ENCODE results near the gene PCDHA10. TPM values are rescaled to one million over a fixed set of nuclear protein-coding genes. Genes with fewer than 3 reads are reported as not detected.
A peak's percentile ranks its signal among the peaks of the same experiment; 100 is the strongest.
"Not testable (repeated sequence)": the region's sequence is repeated elsewhere in the genome, so short reads cannot be mapped to it uniquely, and the experiment has no call there.

PCDHA10 gene
- total and polyA plus RNA-seq, 2 experiments from 2014 or later = 10.2 to 14.4 TPM

GRCh38 chr5:140833993-140834392 lies 21.7 kb upstream of the PCDHA10 start, which contains the start of gene PCDHA7:
Gene PCDHA7, plus strand, starts transcription at chr5:140834269. Its CDS starts 115 bp downstream, at chr5:140834384.
- no peaks in the 10 kb centered on the region for H3K36me3 ChIP-seq
- TF ChIP-seq, protein P1, sequence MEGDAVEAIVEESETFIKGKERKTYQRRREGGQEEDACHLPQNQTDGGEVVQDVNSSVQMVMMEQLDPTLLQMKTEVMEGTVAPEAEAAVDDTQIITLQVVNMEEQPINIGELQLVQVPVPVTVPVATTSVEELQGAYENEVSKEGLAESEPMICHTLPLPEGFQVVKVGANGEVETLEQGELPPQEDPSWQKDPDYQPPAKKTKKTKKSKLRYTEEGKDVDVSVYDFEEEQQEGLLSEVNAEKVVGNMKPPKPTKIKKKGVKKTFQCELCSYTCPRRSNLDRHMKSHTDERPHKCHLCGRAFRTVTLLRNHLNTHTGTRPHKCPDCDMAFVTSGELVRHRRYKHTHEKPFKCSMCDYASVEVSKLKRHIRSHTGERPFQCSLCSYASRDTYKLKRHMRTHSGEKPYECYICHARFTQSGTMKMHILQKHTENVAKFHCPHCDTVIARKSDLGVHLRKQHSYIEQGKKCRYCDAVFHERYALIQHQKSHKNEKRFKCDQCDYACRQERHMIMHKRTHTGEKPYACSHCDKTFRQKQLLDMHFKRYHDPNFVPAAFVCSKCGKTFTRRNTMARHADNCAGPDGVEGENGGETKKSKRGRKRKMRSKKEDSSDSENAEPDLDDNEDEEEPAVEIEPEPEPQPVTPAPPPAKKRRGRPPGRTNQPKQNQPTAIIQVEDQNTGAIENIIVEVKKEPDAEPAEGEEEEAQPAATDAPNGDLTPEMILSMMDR (IDR thresholded peaks at IDR 0.05; ENCODE audit: low read depth, low read length) = no peak
- H3K27me3 ChIP-seq = no peaks in the 10 kb centered on the region
- H3K4me3 ChIP-seq = no peak within 1 kb of the TSS
- DNase-seq (ENCODE audit: low read depth in 1 of 2, low spot score in 1 of 2) = peak in 1 of 2 donors; percentile 34
- H3K4me1 ChIP-seq (ENCODE audit: low read depth) = no peaks in the 10 kb centered on the region
- no peaks in the 10 kb centered on the region for H3K9me3 ChIP-seq (ENCODE audit: low read depth)
- H3K27ac ChIP-seq = no peak within 1 kb of the TSS

- not testable (repeated sequence) for H3K27ac ChIP-seq; DNase-seq (ENCODE audit: low read depth in 1 of 2, low spot score in 1 of 2); H3K4me1 ChIP-seq (ENCODE audit: low read depth); H3K4me3 ChIP-seq; H3K36me3 ChIP-seq; H3K27me3 ChIP-seq; H3K9me3 ChIP-seq (ENCODE audit: low read depth)
Observed at GRCh38 chr5:140834439-140835008, 21.2 kb upstream of the PCDHA10 start.

DNA sequence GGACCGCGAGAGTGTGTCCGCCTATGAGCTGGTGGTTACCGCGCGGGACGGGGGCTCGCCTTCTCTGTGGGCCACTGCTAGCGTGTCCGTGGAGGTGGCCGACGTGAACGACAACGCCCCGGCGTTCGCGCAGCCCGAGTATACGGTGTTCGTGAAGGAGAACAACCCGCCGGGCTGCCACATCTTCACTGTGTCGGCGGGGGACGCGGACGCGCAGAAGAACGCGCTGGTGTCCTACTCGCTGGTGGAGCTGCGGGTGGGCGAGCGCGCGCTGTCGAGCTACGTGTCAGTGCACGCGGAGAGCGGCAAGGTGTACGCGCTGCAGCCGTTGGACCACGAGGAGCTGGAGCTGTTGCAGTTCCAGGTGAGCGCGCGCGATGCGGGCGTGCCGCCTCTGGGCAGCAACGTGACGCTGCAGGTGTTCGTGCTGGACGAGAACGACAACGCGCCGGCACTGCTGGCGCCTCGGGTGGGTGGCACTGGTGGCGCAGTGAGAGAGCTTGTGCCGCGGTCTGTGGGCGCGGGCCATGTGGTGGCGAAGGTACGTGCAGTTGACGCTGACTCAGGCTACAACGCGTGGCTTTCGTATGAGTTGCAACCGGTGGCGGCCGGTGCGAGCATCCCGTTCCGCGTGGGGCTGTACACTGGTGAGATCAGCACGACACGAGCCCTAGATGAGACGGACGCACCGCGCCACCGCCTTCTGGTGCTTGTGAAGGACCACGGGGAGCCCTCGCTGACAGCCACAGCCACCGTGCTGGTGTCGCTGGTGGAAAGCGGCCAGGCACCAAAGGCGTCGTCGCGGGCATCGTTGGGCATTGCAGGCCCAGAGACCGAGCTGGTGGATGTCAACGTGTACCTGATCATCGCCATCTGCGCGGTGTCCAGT lies 19.8 kb upstream of the PCDHA10 start:
- Histone ChIP-seq H3K4me1 (ENCODE audit: low read depth) (no peaks in the 10 kb centered on the region), H3K9me3 (ENCODE audit: low read depth) (no peaks in the 10 kb centered on the region), H3K27ac (no peak overlapping the region), H3K27me3 (no peaks in the 10 kb centered on the region), H3K36me3 (no peaks in the 10 kb centered on the region), H3K4me3 (no peak overlapping the region)
- no peak for DNase-seq (ENCODE audit: low read depth in 1 of 2, low spot score in 1 of 2)
- TF ChIP-seq, protein P1 (IDR thresholded peaks at IDR 0.05; ENCODE audit: low read depth, low read length) = no peak

- DNase-seq (ENCODE audit: low read depth in 1 of 2, low spot score in 1 of 2) = no peak
- no peak within 1 kb of the TSS for H3K4me3 ChIP-seq
- TF ChIP-seq, protein P1 (IDR thresholded peaks at IDR 0.05; ENCODE audit: low read depth, low read length) = no peak
Observed at GRCh38 chr5:140840978-140841962, 14.4 kb upstream of the PCDHA10 start, which contains the start of gene PCDHA8. Gene PCDHA8, plus strand, starts transcription at chr5:140841187. Its CDS starts 135 bp downstream, at chr5:140841322.

GRCh38 chr5:140842798-140843733 lies 12.6 kb upstream of the PCDHA10 start:
- no peaks in the 10 kb centered on the region for H3K4me1 ChIP-seq (ENCODE audit: low read depth)
- no peak overlapping the region for H3K27ac ChIP-seq
- H3K4me3 ChIP-seq = no peak overlapping the region
- H3K27me3 ChIP-seq = no peaks in the 10 kb centered on the region
- DNase-seq (ENCODE audit: low read depth in 1 of 2, low spot score in 1 of 2) = no peak
- H3K36me3 ChIP-seq = no peaks in the 10 kb centered on the region
- H3K9me3 ChIP-seq (ENCODE audit: low read depth) = no peaks in the 10 kb centered on the region
- TF ChIP-seq, protein P1 (IDR thresholded peaks at IDR 0.05; ENCODE audit: low read depth, low read length) = no peak

More at GRCh38 chr5:140840978-140841962, 14.4 kb upstream of the PCDHA10 start, which contains the start of gene PCDHA8:
- no peaks in the 10 kb centered on the region for H3K4me1 ChIP-seq (ENCODE audit: low read depth)
- no peaks in the 10 kb centered on the region for H3K36me3 ChIP-seq
- H3K27ac ChIP-seq = no peak within 1 kb of the TSS
- no peaks in the 10 kb centered on the region for H3K9me3 ChIP-seq (ENCODE audit: low read depth)
- H3K27me3 ChIP-seq = no peaks in the 10 kb centered on the region

- not testable (repeated sequence) for H3K27me3 ChIP-seq; H3K36me3 ChIP-seq; H3K27ac ChIP-seq; DNase-seq (ENCODE audit: low read depth in 1 of 2, low spot score in 1 of 2); H3K9me3 ChIP-seq (ENCODE audit: low read depth); H3K4me1 ChIP-seq (ENCODE audit: low read depth)
- H3K4me3 ChIP-seq = peak within 1 kb of the TSS; percentile 11
Observed at GRCh38 chr5:140848139-140849102, 7.3 kb upstream of the PCDHA10 start, which contains the start of gene PCDHA9. Gene PCDHA9, plus strand, starts transcription at chr5:140848382. Its CDS starts 114 bp downstream, at chr5:140848496.
